ENCODE data around the gene COX8C.

GRCh38 chr14:93305725-93306418, 41.1 kb upstream of the COX8C start:
- TF ChIP-seq CTCF (IDR thresholded peaks at IDR 0.05) (no peak), POLR2A (IDR thresholded peaks at IDR 0.05) (no peak)

Data from suprapubic skin (tissue), 3 donors.